CD4-positive, alpha-beta T cell (primary cell): ENCODE data around the gene RMI1. TPM values are rescaled to one million over a fixed set of nuclear protein-coding genes. Genes with fewer than 3 reads are reported as not detected.
A peak's percentile ranks its signal among the peaks of the same experiment; 100 is the strongest.

Experiments used
- ATAC-seq: fragments of 200-7000 bp; cut with Tn5 transposase; one replicate; pipeline ENCODE4 v1.10.0; 2022; ENCODE audit warnings: mild to moderate bottlenecking; ENCODE audit not compliant: poor library complexity
- CTCF ChIA-PET: fragments of 350-600 bp; sonication (Branson Sonifier 250); formaldehyde crosslinking; loops from one replicate; lab custom pipeline; 2021; ENCODE audit warnings: antibody characterized with exemption, inconsistent platforms; lab: Charles Lee
- POLR2A ChIA-PET: fragments of 350-600 bp; sonication (Branson Sonifier 250); formaldehyde crosslinking; loops from one replicate; lab custom pipeline; 2021; ENCODE audit warnings: antibody characterized with exemption, inconsistent platforms; lab: Charles Lee
- DNase-seq, 14 experiments: peaks; one replicate each; pipeline ENCODE4 v3.0.0-alpha.2; 2013 to 2020; ENCODE audit warnings: mixed read lengths in 2 of 14
- H3K27ac ChIP-seq, 2 donors: one replicate each; pipeline versions ENCODE4 v1.5.1 to v1.7.0; 2013; ENCODE audit warnings: low read length in 2 of 2, low read depth in 1 of 2, mild to moderate bottlenecking in 1 of 2
- H3K27me3 ChIP-seq, 2 experiments: 1 replicate in 1 of 2; 2 replicates in 1 of 2; pipeline versions ENCODE4 v1.6.1 to v1.7.0; 2013; ENCODE audit warnings: low read length in 2 of 2, control low read depth in 1 of 2, mild to moderate bottlenecking in 1 of 2, moderate library complexity in 1 of 2; ENCODE audit not compliant: insufficient read depth in 2 of 2, control insufficient read depth in 1 of 2
- H3K36me3 ChIP-seq: one replicate; pipeline ENCODE4 v1.6.1; 2013; ENCODE audit warnings: low read length, control low read depth; ENCODE audit not compliant: insufficient read depth
- H3K4me1 ChIP-seq: one replicate; pipeline ENCODE4 v1.6.1; 2013; ENCODE audit warnings: low read length, control low read depth; ENCODE audit not compliant: insufficient read depth
- H3K4me3 ChIP-seq: one replicate; pipeline ENCODE4 v1.5.1; 2013; ENCODE audit warnings: mild to moderate bottlenecking, low read length, moderate library complexity
- H3K9me3 ChIP-seq, 2 experiments: 1 replicate in 1 of 2; 2 replicates in 1 of 2; pipeline versions ENCODE4 v1.6.1 to v1.7.0; 2013; ENCODE audit warnings: low read length in 2 of 2, mild to moderate bottlenecking in 2 of 2, control low read depth in 1 of 2, moderate library complexity in 1 of 2; ENCODE audit not compliant: control insufficient read depth in 1 of 2, insufficient read depth in 1 of 2
- H3K27ac Mint-ChIP-seq: one replicate; pipeline ENCODE4 v1.8.0; 2020; ENCODE audit warnings: mixed read lengths
- H3K27me3 Mint-ChIP-seq: one replicate; pipeline ENCODE4 v1.8.0; 2021; ENCODE audit warnings: mixed read lengths
- H3K36me3 Mint-ChIP-seq: one replicate; pipeline ENCODE4 v1.8.0; 2021; ENCODE audit warnings: low read depth, mixed read lengths
- H3K4me1 Mint-ChIP-seq: one replicate; pipeline ENCODE4 v1.8.0; 2021; ENCODE audit warnings: low read depth, mixed read lengths
- H3K4me3 Mint-ChIP-seq: one replicate; pipeline ENCODE4 v1.8.0; 2020; ENCODE audit warnings: mild to moderate bottlenecking, mixed read lengths
- H3K9me3 Mint-ChIP-seq: one replicate; pipeline ENCODE4 v1.8.0; 2020; ENCODE audit warnings: mixed read lengths
- CTCF ChIP-seq: fragments of 200-600 bp; IDR thresholded peaks from one replicate; pipeline ENCODE4 v1.8.0; 2022; ENCODE audit warnings: antibody characterized with exemption, mild to moderate bottlenecking
- intact Hi-C, 2 experiments: fragments of 100-400 bp; cut with DNase I in 1 of 2; cut with micrococcal nuclease in 1 of 2; formaldehyde crosslinking; loops; one replicate each; pipeline versions ENCODE4 v1.15.1 to v1.9.0; 2023 to 2025; cut with DNase I, micrococcal nuclease
- total RNA-seq, 174 experiments: library from RNA in 2 of 174; stranded (reverse) in 2 of 174; gene quantifications; one replicate each; pipeline ENCODE4 v1.2.3 and lab custom pipeline; 2021 to 2026

Gene RMI1
- total RNA-seq, 2 experiments from 2014 or later: 0.66 to 1.2 TPM

- no peak for TF ChIP-seq CTCF
- H3K4me1 ChIP-seq: peaks cover 3% of the 10 kb centered on the region
- Mint-ChIP-seq H3K4me3 (no peak overlapping the region), H3K9me3 (no peaks in the 10 kb centered on the region), H3K4me1 (peaks cover 47% of the 10 kb centered on the region), H3K27me3 (no peaks in the 10 kb centered on the region), H3K36me3 (peaks cover 88% of the 10 kb centered on the region), H3K27ac (peak overlapping the region; percentile 23)
- H3K9me3 ChIP-seq: no peaks in the 10 kb centered on the region
- H3K27me3 ChIP-seq: no peaks in the 10 kb centered on the region
- ATAC-seq (no peak), DNase-seq (no peak)
- CTCF ChIA-PET: no interaction called here
- H3K36me3 ChIP-seq: peaks cover 80% of the 10 kb centered on the region
- H3K27ac ChIP-seq: no peak overlapping the region
- no peak overlapping the region for H3K4me3 ChIP-seq
- POLR2A ChIA-PET: interaction anchor here (1.1 to 3.2 kb wide), 2 partner anchors 11 to 16 kb away, joined by 3 to 20 read pairs; partner anchors contain the start of genes HNRNPK and RMI1
- intact Hi-C loops: loop anchor here in 1 of 2 experiments (10.0 kb wide), 1 partner anchor 1975 kb away; the partner anchor contains the start of gene NAA35
These were observed 11.0 kb upstream of the RMI1 start for GRCh38 chr9:83969602-83970001.

GRCh38 chr9:83971485-83971884 lies 9.1 kb upstream of the RMI1 start:
- ATAC-seq (no peak), DNase-seq (no peak)
- H3K9me3 ChIP-seq: no peaks in the 10 kb centered on the region
- H3K4me1 ChIP-seq: peaks cover 8% of the 10 kb centered on the region
- H3K36me3 ChIP-seq: peaks cover 94% of the 10 kb centered on the region
- CTCF ChIA-PET: no interaction called here
- no peak overlapping the region for H3K4me3 ChIP-seq
- Mint-ChIP-seq H3K27me3 (no peaks in the 10 kb centered on the region), H3K4me1 (peaks cover 59% of the 10 kb centered on the region), H3K9me3 (no peaks in the 10 kb centered on the region), H3K36me3 (peaks cover 99% of the 10 kb centered on the region), H3K4me3 (no peak overlapping the region), H3K27ac (peak overlapping the region; percentile 63)
- POLR2A ChIA-PET: interaction anchor here (1.0 to 3.2 kb wide), 2 partner anchors 8 to 9 kb away, joined by 3 to 20 read pairs; partner anchors contain the start of genes HNRNPK and RMI1
- intact Hi-C loops: loop anchor here (1.0 to 10.0 kb wide), 2 partner anchors 8 to 1973 kb away; partner anchors contain the start of gene NAA35 (in 1 of the 2)
- no peak overlapping the region for H3K27ac ChIP-seq
- H3K27me3 ChIP-seq: no peaks in the 10 kb centered on the region
- TF ChIP-seq CTCF: no peak

- ATAC-seq (no peak), DNase-seq (no peak)
- ChIA-PET CTCF (no interaction called here), POLR2A (interaction anchor here (0.7 to 3.2 kb wide), 3 partner anchors 8 to 51 kb away, joined by 3 to 20 read pairs (median 3); partner anchors contain the start of genes HNRNPK, KIF27 and RMI1)
- H3K4me1 ChIP-seq: peaks cover 8% of the 10 kb centered on the region
- H3K36me3 ChIP-seq: peaks cover 95% of the 10 kb centered on the region
- TF ChIP-seq CTCF: no peak
- H3K4me3 Mint-ChIP-seq: peak overlapping the region; percentile 20
- H3K27me3 ChIP-seq: no peaks in the 10 kb centered on the region
- H3K4me3 ChIP-seq: no peak overlapping the region
- H3K4me1 Mint-ChIP-seq: peaks cover 66% of the 10 kb centered on the region
- peak overlapping the region; percentile 63 for H3K27ac Mint-ChIP-seq
- no peaks in the 10 kb centered on the region for H3K9me3 ChIP-seq
- H3K27ac ChIP-seq: peak overlapping the region in 1 of 2 donors; percentile 20
- no peaks in the 10 kb centered on the region for H3K9me3 Mint-ChIP-seq
- no peaks in the 10 kb centered on the region for H3K27me3 Mint-ChIP-seq
- peaks cover 99% of the 10 kb centered on the region for H3K36me3 Mint-ChIP-seq
- intact Hi-C loops: loop anchor here in 1 of 2 experiments (10.0 kb wide), 1 partner anchor 1973 kb away; the partner anchor contains the start of gene NAA35
These were observed 8.3 kb upstream of the RMI1 start for GRCh38 chr9:83972286-83972685.
